ENCODE data around the gene PDE2A. TPM values are rescaled to one million over a fixed set of nuclear protein-coding genes. Genes with fewer than 3 reads are reported as not detected.

The PDE2A gene
- total RNA-seq, 4 donors from 2014 or later: 54.0 to 339 (median 84.6) TPM

DNA sequence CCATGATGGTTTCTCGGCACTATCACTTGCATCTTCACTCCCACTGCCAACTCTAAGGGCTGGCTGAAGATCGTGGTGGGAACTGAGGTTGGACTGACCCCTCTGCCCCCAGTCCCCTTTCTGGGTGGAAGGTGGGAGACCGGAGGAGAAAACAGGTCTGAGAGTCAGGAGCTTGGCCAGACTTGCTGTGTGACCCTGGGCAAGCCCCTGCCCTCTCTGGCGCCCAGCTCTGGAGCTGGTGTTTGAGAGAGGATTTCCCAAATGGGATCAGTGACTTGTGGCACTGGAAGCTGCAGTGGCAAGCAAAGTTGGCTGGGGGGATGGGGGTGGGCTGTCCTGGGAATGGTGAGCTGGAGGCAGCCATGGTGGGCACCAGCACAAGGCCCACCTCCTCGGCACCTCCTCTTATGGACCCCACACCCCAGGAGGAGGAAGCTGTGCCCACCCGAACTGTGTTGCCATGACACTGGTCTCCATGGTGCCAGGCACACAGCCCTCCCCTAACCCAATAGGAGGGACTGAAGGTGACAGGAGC, 6.5 kb upstream of the PDE2A start:
- ATAC-seq (ENCODE audit: low FRiP score) (no peak), DNase-seq (ENCODE audit: low spot score) (no peak)
- TF ChIP-seq, protein P1, sequence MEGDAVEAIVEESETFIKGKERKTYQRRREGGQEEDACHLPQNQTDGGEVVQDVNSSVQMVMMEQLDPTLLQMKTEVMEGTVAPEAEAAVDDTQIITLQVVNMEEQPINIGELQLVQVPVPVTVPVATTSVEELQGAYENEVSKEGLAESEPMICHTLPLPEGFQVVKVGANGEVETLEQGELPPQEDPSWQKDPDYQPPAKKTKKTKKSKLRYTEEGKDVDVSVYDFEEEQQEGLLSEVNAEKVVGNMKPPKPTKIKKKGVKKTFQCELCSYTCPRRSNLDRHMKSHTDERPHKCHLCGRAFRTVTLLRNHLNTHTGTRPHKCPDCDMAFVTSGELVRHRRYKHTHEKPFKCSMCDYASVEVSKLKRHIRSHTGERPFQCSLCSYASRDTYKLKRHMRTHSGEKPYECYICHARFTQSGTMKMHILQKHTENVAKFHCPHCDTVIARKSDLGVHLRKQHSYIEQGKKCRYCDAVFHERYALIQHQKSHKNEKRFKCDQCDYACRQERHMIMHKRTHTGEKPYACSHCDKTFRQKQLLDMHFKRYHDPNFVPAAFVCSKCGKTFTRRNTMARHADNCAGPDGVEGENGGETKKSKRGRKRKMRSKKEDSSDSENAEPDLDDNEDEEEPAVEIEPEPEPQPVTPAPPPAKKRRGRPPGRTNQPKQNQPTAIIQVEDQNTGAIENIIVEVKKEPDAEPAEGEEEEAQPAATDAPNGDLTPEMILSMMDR (IDR thresholded peaks at IDR 0.05): no peak

DNA sequence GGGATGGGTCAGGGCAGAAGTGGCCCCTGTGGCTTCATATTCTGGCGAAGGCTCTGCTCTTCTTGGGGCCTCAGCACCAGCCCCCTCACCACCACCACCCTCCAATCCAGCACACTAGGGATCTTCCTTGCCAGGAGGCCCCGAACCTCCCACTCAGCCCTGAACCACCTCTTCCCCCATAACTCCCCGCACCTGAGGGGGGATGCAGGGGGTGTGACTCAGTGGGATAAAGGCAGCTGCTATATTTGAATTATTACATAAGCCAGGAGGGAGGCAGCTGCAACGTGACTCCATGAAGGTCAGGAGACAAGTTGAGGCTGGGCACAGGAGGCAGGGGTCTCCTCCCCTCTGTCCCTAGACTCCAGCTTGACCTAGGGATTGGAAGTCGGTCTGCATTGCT, 5.6 kb upstream of the PDE2A start:
- ATAC-seq (ENCODE audit: low FRiP score) (no peak), DNase-seq (ENCODE audit: low spot score) (no peak)
- TF ChIP-seq, protein P1 (IDR thresholded peaks at IDR 0.05): no peak

DNA sequence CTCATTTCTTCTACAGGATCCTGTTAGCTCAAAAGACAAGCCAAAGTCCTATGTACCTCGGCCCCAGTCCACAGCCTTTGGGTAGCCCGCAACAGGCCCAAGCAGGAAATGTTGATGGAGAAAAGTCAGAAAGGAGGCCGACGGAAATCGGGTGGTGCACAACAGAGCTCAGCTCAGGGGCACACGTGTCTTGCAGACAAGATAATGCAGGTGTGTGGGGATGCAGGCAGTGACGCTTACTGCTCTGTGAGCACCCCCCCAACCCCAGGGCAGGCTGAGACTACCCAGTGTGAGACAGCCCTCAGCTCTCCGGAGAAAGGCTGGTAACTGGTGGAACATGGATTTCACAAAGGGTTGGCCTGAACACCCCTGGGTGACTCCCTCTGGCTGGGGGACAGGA, 4.3 kb upstream of the PDE2A start:
- ATAC-seq (ENCODE audit: low FRiP score): no peak

DNA sequence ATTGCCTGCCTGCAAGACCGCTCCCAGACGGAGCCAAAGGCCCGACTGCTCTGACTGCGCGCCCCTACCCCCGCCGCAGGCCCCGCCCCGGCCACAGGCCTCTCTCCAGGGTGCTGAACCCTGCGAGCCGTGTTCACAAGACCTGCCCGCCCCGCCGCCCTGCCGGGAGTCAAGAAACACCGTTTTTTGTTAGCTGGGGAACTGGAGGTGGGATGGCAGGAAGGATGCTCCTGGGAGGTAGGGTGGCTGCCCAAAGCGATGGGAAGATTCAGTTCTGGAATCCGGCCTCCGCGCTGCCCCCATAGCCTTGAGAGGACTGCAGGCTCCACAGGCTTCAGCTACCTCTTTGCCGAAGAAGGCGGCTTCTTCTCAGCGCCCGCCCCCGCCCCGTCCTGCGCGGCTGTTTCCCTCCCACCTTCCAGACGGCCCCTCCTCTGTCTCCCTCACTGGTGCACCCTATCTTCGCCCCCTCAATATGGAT, 2.7 kb upstream of the PDE2A start:
- DNase-seq (ENCODE audit: low spot score): no peak
- ATAC-seq (ENCODE audit: low FRiP score): no peak
- TF ChIP-seq, protein P1 (IDR thresholded peaks at IDR 0.05): no peak

More for the DNA sequence above, 4.3 kb upstream of the PDE2A start:
- TF ChIP-seq, protein P1 (IDR thresholded peaks at IDR 0.05): no peak
- no peak for DNase-seq (ENCODE audit: low spot score)

DNA sequence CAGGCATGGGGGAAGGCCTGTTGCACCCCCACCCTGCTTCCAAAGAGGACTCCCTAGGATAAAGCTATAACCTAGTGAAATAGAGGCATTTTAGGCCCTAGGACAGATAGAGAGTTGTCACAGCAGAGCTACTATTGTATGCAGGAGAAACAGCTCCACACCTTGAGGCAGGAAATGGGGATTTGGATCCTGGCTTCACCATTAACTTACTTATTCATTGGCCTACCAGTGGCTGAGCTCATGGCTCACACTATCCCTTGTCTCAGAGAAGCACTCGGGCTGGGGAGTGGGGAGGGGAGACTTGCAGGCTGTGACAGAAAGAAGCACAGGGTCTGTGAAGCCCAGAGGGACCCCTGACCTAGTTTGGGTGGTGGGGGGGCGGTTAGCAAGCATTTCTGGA, 999 bp upstream of the PDE2A start:
- TF ChIP-seq, protein P1 (IDR thresholded peaks at IDR 0.05): no peak
- no peak for DNase-seq (ENCODE audit: low spot score)
- ATAC-seq (ENCODE audit: low FRiP score): no peak

DNA sequence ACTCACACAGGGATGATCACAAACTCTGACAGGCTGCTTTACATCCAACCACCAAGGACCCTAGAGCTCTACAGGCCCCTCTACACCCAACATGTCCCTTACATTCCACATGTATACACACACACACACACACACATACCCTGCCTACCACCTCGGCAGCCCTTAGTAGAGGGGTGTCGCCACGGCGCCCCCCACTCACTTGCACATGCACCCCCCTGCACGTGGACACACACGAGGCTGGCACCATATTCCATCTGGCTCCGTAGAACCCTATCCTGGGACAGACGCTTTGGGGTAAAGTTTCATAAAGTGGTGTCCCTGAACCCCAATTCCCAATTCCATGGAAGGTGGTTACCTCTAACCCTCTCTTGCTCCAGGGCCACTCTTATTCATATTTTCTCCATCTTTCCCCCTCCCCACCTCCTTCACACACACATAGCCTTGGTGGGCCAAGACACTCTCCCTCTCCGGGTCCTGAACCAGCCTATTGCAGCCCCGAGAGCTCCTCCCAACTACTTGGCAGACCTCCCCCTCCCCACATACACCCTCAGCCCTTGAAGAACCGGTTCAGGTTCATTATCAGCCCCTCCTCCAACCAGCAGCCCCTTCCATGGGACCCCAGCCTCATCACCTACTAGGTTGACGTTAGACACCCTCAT, 809 bp downstream of the PDE2A start:
- TF ChIP-seq, protein P1 (IDR thresholded peaks at IDR 0.05): no peak
- DNase-seq (ENCODE audit: low spot score): no peak
- ATAC-seq (ENCODE audit: low FRiP score): no peak

Measured in omental fat pad (tissue), 4 donors.